Immature natural killer cell (primary cell): Measurements from ENCODE around the gene TCF4. TPM values are rescaled to one million over a fixed set of nuclear protein-coding genes. Genes with fewer than 3 reads are reported as not detected.
A peak's percentile ranks its signal among the peaks of the same experiment; 100 is the strongest.

ENCODE experiments used
- DNase-seq, 3 donors: peaks; one replicate each; pipeline ENCODE4 v3.0.0; 2022; ENCODE audit warnings: mixed read lengths in 1 of 3
- H3K27ac Mint-ChIP-seq, 6 donors: one replicate each; pipeline ENCODE4 v1.8.0; 2020; ENCODE audit warnings: mixed read lengths in 6 of 6, mild to moderate bottlenecking in 5 of 6, inconsistent platforms in 4 of 6, moderate library complexity in 3 of 6
- H3K27me3 Mint-ChIP-seq, 3 donors: one replicate each; pipeline ENCODE4 v1.8.0; 2020 to 2021; ENCODE audit warnings: low read depth in 3 of 3, mild to moderate bottlenecking in 3 of 3, mixed read lengths in 3 of 3, moderate library complexity in 3 of 3, inconsistent platforms in 1 of 3
- H3K36me3 Mint-ChIP-seq, 3 donors: one replicate each; pipeline ENCODE4 v1.8.0; 2020; ENCODE audit warnings: mixed read lengths in 3 of 3, inconsistent platforms in 2 of 3, mild to moderate bottlenecking in 2 of 3
- H3K4me1 Mint-ChIP-seq, 2 donors: one replicate each; pipeline ENCODE4 v1.8.0; 2020; ENCODE audit warnings: inconsistent platforms in 2 of 2, mild to moderate bottlenecking in 2 of 2, mixed read lengths in 2 of 2, moderate library complexity in 1 of 2
- H3K4me3 Mint-ChIP-seq, 5 donors: one replicate each; pipeline ENCODE4 v1.8.0; 2020; ENCODE audit warnings: mild to moderate bottlenecking in 5 of 5, mixed read lengths in 5 of 5, inconsistent platforms in 3 of 5, moderate library complexity in 3 of 5
- H3K9me3 Mint-ChIP-seq, 6 donors: one replicate each; pipeline ENCODE4 v1.8.0; 2020; ENCODE audit warnings: mild to moderate bottlenecking in 6 of 6, mixed read lengths in 6 of 6, inconsistent platforms in 4 of 6, moderate library complexity in 3 of 6
- polyA plus RNA-seq, 3 donors: library from polyadenylated mRNA; unstranded; fragments of 300-500 nt; fragmentation: Illumina TruSeq; gene quantifications; one replicate each; pipeline ENCODE4 v1.2.3, GENCODE V29; 2021

Gene TCF4
- polyA plus RNA-seq, 3 donors from 2014 or later: 7.7 to 28.0 (median 17.6) TPM

DNA sequence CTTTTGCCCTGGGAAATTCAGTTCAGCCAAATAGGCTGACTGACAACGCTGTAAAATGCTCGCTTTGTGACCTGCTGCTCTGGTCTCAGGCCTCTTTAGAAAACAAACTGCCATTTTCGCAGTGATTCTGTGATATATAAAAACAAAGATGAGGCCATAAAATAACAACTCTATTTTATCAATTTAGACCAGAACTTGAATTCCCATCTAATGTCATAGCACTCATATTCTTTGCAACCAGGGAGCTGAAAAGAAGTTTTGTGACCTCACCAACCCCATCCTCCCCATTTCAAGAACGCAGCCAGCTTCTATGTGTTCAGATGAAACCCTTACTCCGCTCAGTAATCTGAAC lies 40.3 kb downstream of the TCF4 start:
- peaks cover 0 to 6% (median 3%) of the 10 kb centered on the region in 3 donors for H3K36me3 Mint-ChIP-seq
- peaks cover 0 to 3% (median 1%) of the 10 kb centered on the region in 3 donors for H3K27me3 Mint-ChIP-seq
- peaks cover 0 to 1% (median 0%) of the 10 kb centered on the region in 6 donors for H3K9me3 Mint-ChIP-seq
- H3K4me3 Mint-ChIP-seq: no peak overlapping the region
- DNase-seq: no peak
- no peak overlapping the region for H3K27ac Mint-ChIP-seq
- H3K4me1 Mint-ChIP-seq: no peaks in the 10 kb centered on the region

DNA sequence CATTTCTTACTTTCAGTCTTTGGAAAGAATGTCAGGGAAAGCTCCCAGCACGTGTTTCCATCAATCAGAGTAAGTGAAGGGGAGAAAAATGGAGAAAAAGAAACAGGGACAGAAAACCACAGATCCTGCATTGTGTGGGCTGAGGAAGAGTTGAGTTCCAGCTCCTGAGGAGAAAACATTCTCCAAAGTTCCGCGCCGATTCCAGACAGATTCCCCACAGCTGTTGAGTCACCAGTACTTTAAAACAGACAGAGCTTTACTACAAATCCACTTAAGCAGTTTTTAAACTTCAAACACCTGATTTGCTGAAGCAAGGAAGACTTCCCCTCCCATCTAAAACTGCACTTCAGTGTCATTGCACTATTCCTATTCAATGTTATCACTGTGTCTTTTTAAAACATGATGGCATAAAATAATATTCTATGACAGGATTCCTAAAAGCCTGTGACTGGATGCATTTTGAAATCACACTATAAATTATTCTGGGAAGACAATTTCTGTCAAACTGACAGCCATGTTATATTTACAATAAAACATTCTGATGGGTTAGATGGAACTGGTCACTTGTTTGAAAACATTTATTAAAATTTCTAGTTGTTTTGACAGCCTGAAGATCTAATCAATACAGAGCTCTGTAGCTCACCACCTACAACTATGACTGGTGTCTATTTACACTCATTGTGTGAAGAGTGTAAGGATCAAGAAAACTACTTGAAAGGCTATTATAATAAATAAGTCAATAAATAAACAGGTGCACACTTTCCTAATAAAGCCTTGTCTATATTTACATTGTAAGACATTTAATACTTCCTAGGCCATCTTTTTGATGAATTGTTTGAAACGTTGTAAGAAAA lies 40.9 kb downstream of the TCF4 start:
- H3K9me3 Mint-ChIP-seq: peaks cover 0 to 1% (median 0%) of the 10 kb centered on the region in 6 donors
- peaks cover 0 to 6% (median 2%) of the 10 kb centered on the region in 3 donors for H3K36me3 Mint-ChIP-seq
- no peak overlapping the region for H3K27ac Mint-ChIP-seq
- peaks cover 0 to 2% (median 1%) of the 10 kb centered on the region in 3 donors for H3K27me3 Mint-ChIP-seq
- DNase-seq: no peak
- H3K4me1 Mint-ChIP-seq: no peaks in the 10 kb centered on the region
- H3K4me3 Mint-ChIP-seq: no peak overlapping the region

DNA sequence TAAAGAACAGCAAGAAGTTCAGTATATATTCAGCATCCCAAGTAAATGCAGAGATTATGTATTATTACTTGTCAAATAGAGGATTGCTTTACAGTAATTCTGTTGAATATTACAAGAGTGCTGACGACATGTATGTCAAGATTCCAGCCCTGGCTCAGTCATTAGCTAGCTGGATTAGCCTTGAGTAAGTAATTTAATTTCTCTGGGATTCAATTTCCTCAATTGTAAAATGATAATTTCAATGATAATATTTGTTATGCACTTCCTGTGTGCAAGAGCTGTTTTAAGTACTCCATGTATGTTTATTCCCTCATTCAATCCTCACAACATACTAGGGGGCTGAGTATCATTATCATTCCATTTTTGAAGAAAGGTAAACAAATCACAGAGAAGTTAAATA lies 44.0 kb downstream of the TCF4 start:
- no peaks in the 10 kb centered on the region for H3K9me3 Mint-ChIP-seq
- H3K36me3 Mint-ChIP-seq: no peaks in the 10 kb centered on the region
- no peak overlapping the region for H3K27ac Mint-ChIP-seq
- peaks cover 0 to 2% (median 1%) of the 10 kb centered on the region in 3 donors for H3K27me3 Mint-ChIP-seq
- DNase-seq: no peak
- no peak overlapping the region for H3K4me3 Mint-ChIP-seq
- H3K4me1 Mint-ChIP-seq: no peaks in the 10 kb centered on the region

DNA sequence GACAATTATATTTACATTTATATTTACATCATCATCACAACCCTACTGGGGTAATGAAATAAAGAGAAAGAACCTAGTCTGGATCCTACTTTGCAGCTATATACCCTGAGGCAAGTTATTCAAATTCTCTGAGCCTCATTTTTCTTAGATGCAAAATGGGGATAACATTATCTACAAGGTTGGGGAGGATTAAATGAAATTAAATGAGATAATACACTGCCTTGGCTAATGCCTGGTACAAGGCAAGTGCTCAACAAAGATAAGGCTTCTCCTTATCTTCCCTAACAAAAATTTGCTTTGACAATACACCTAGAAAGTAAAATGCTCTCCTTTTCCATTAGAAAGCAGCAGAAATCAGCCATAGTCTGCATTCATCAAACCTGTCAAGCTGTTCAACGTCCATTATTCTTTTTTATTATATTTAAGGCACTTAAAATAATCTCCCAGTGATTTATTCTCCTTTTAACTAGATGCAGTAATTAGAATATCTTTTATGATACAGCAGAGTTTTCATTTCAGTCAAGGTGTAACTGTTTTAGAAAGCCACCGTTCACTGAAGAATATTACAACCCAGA lies 44.8 kb downstream of the TCF4 start:
- Mint-ChIP-seq H3K4me3 (no peak overlapping the region), H3K4me1 (no peaks in the 10 kb centered on the region), H3K36me3 (no peaks in the 10 kb centered on the region), H3K27me3 (peaks cover 0 to 1% (median 0%) of the 10 kb centered on the region in 3 donors), H3K27ac (no peak overlapping the region), H3K9me3 (no peaks in the 10 kb centered on the region)
- no peak for DNase-seq

DNA sequence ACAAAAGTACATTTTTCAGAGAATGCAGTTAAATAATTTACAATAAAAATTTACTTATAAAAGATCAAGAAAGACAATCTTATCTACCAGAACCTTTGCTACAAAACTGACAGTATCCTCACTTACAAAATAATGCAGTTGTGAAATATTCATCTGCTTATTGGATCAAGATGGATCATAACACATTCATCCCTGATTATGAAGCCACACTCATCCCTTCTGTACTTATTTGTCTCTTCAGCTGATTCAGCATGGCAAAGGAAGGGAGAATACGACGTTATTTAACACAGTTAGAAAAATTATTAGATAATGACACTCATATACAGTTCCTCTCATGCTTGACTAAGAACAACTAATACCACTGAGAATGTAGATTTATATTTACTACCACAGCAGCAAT lies 46.4 kb downstream of the TCF4 start:
- no peaks in the 10 kb centered on the region for H3K36me3 Mint-ChIP-seq
- no peaks in the 10 kb centered on the region for H3K9me3 Mint-ChIP-seq
- H3K27me3 Mint-ChIP-seq: peaks cover 0 to 1% (median 0%) of the 10 kb centered on the region in 3 donors
- DNase-seq: no peak
- no peak overlapping the region for H3K4me3 Mint-ChIP-seq
- no peak overlapping the region for H3K27ac Mint-ChIP-seq
- no peaks in the 10 kb centered on the region for H3K4me1 Mint-ChIP-seq

DNA sequence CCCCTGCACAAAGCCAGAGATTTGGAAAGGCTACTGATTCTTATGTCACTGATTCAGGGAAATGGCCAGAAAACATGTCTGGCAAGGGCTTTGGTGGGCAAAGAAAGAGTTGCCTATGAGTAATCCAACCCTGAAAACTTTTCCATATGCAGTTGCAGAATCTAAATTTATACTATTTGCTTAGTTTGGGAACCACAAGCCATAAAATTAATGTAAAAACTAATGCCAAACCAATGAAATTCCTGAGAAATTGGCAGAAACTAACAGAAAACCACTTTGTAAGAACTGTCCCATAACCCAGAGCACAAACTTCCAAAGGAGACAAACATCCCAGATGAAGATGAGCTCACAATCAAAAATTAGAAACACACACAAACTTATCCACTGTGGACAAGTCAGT lies 48.8 kb downstream of the TCF4 start:
- peaks cover 0 to 2% (median 0%) of the 10 kb centered on the region in 3 donors for H3K27me3 Mint-ChIP-seq
- no peak overlapping the region for H3K27ac Mint-ChIP-seq
- peaks cover 0 to 7% of the 10 kb centered on the region in 2 donors for H3K4me1 Mint-ChIP-seq
- DNase-seq: no peak
- H3K36me3 Mint-ChIP-seq: no peaks in the 10 kb centered on the region
- H3K4me3 Mint-ChIP-seq: no peak overlapping the region
- H3K9me3 Mint-ChIP-seq: no peaks in the 10 kb centered on the region

DNA sequence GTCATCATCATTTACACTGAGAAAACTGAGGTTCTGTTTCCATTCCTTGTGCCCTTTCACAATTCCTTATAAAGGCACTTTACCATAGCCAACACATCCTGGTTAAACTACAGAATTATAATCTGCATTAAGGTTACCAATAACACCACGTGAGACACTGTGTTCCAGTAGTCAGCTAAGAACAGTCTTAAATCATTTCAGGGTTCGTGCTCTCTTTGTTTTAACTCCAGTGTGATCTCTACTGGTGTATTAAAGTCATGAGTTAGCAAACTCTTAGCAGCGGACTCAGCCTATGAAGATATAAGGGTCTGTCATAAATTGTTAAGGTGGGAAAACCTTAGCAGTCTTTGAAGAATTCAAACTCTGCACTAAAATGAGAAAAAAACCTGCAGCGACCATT lies 53.0 kb downstream of the TCF4 start:
- no peak overlapping the region for H3K4me3 Mint-ChIP-seq
- peaks cover 0 to 8% of the 10 kb centered on the region in 2 donors for H3K4me1 Mint-ChIP-seq
- no peak overlapping the region for H3K27ac Mint-ChIP-seq
- H3K27me3 Mint-ChIP-seq: peaks cover 0 to 2% (median 0%) of the 10 kb centered on the region in 3 donors
- no peaks in the 10 kb centered on the region for H3K9me3 Mint-ChIP-seq
- no peak for DNase-seq
- H3K36me3 Mint-ChIP-seq: no peaks in the 10 kb centered on the region

DNA sequence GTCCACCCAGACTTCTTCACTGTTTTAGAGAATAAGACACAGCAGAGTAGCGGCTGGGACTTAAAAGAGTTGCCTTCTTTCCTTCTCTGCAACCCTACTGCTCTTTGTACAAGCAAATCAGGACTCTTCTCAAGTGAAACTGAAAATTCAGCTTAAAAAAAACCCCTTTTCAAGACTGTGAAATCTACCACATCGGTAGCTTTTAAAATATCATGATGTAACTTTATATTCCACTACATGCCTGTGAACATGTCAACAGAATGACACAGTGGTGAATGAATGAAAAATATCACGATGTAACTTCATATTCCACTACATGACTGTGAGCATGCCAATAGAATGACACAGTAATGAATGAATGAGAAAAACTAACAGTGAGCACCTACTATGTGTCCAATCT lies 53.4 kb downstream of the TCF4 start:
- peaks cover 0 to 8% of the 10 kb centered on the region in 2 donors for H3K4me1 Mint-ChIP-seq
- no peak overlapping the region for H3K27ac Mint-ChIP-seq
- no peak for DNase-seq
- no peaks in the 10 kb centered on the region for H3K9me3 Mint-ChIP-seq
- H3K4me3 Mint-ChIP-seq: no peak overlapping the region
- H3K36me3 Mint-ChIP-seq: no peaks in the 10 kb centered on the region
- H3K27me3 Mint-ChIP-seq: peaks cover 0 to 2% (median 0%) of the 10 kb centered on the region in 3 donors

DNA sequence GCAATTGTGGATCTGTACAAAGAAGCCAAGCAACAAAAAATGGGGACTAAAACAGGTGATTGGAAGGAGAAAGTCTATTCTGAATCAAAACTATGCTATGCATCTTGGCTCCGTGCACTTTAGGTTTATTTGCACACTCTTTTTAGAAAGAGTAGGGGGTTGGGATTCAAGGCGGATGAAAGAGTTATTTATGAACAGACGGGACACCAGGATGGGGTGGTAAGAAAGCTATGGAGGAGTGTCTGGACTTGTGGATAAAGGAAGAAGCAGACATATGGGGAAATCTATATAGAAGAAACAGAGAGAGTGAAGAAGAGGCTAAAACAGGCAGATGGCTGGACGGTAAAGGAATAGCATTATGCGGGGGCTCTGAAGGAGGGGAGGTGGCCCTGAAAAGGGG lies 57.8 kb downstream of the TCF4 start:
- no peaks in the 10 kb centered on the region for H3K9me3 Mint-ChIP-seq
- H3K36me3 Mint-ChIP-seq: no peaks in the 10 kb centered on the region
- no peak overlapping the region for H3K27ac Mint-ChIP-seq
- H3K27me3 Mint-ChIP-seq: peaks cover 0 to 2% (median 0%) of the 10 kb centered on the region in 3 donors
- H3K4me3 Mint-ChIP-seq: no peak overlapping the region
- no peak for DNase-seq
- H3K4me1 Mint-ChIP-seq: peaks cover 0 to 8% of the 10 kb centered on the region in 2 donors

DNA sequence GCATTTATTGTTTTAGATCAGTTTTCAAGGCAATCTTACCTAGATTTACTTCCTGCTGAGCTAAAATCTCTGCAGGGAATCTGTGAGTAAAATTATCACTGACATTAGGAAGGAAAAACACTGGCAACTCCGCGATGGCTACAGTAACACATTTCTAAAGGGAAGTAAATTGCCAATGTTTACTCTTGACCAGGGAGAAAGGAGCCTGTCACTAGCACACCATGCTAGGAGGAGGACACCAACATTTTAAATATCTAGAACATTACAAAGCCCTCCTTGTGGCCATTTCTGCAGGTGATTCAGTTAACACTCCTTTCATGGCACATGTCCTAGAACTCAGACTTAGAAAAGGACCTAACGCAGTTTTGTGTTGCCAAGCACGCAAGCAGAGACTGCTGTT lies 58.4 kb downstream of the TCF4 start:
- Mint-ChIP-seq H3K27ac (no peak overlapping the region), H3K27me3 (no peaks in the 10 kb centered on the region), H3K4me3 (no peak overlapping the region), H3K36me3 (no peaks in the 10 kb centered on the region), H3K9me3 (no peaks in the 10 kb centered on the region), H3K4me1 (peaks cover 0 to 4% of the 10 kb centered on the region in 2 donors)
- DNase-seq: no peak

DNA sequence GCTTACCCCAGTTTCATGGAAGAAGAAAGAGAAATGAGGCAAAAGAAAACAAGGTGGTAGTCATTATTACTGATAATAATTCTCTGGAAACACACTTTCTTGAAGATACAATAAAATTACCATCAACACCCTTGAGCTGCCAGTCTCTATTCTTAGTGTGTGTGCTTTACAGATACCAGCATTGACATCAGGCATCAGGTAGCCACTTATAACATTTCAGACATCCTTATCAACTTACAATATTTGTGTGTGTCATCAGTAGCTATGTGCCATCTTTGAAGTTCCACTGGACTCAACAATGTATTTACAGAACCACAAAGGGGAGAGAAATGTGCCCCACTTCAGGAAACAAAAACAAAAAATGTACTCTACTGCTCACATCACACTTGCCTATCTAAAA lies 62.1 kb downstream of the TCF4 start:
- Mint-ChIP-seq H3K9me3 (no peaks in the 10 kb centered on the region), H3K27me3 (no peaks in the 10 kb centered on the region), H3K27ac (no peak overlapping the region), H3K4me3 (no peak overlapping the region), H3K4me1 (no peaks in the 10 kb centered on the region), H3K36me3 (no peaks in the 10 kb centered on the region)
- no peak for DNase-seq

DNA sequence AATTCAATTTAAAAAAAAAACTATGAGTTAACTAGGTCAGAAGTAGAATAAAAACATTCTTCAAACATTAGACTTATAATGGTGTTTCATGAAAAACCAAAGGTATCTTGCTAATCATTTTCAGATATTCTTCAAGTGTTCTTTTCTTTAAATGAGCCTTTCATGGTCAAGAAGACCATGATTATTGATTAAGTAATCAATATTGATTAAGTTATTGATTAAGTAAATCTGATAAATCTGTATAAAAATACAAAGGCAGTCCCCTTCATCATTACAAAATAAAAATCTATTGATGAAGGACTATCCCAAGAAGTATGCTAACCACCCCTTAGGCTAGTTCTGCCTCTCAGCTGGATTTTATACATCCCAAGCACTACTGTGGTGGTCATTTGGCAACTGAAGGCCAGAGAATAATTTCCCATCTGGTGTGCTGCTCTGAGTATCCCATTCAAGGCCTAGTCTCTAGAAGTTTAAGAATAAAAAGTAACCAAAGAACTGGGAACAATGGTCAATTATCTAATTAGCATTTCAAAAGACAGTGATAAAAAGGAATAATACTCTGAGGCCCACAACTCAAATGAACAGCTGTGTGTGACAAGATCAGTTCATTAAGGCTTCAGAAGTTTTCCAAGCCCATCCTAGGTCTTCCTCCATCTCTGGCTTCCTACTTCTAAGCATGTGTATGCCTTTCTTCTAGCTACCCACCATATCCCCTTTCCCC lies 63.5 kb downstream of the TCF4 start:
- Mint-ChIP-seq H3K4me1 (no peaks in the 10 kb centered on the region), H3K4me3 (no peak overlapping the region), H3K36me3 (no peaks in the 10 kb centered on the region), H3K27me3 (no peaks in the 10 kb centered on the region), H3K9me3 (no peaks in the 10 kb centered on the region), H3K27ac (no peak overlapping the region)
- DNase-seq: no peak

DNA sequence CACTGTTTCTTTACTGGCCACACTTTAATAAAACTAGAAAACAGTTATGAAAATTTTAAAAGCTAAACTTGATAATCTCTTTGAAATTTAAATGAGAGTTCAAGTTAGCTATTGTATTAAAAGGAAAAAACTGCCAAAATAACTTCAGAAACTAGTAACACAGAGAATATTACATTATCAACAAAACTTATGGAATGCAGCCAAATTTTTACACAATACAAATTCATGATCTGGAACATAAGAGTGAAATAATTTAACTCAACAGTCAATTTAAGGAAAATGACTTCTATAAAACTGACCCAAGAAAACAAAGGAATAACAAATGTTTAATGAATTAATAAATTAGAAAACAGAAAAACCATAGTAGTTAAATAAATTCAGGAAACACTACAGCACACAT lies 65.0 kb downstream of the TCF4 start:
- Mint-ChIP-seq H3K4me3 (no peak overlapping the region), H3K27me3 (peaks cover 0 to 2% (median 0%) of the 10 kb centered on the region in 3 donors), H3K4me1 (no peaks in the 10 kb centered on the region), H3K9me3 (no peaks in the 10 kb centered on the region), H3K27ac (no peak overlapping the region), H3K36me3 (no peaks in the 10 kb centered on the region)
- no peak for DNase-seq

DNA sequence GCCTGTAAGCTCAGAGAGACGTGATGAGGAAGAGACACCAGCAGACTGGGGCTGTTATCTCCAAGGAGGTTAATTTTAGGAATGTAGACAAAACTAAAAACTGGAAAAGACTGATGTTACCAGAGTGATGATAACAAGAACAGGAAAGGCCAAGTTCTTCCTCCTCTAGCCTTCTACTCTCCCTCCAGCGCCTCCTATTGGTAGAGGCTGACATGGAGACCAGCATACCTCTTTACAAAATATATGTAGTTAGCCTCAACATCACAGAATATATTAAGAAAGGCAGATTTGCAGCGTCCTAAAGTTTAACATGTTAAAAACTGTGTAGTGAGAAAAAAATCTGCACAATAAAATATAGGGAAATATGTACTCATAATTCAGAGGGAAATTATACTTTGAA lies 66.0 kb downstream of the TCF4 start:
- Mint-ChIP-seq H3K27me3 (peaks cover 0 to 2% (median 0%) of the 10 kb centered on the region in 3 donors), H3K4me3 (no peak overlapping the region), H3K36me3 (no peaks in the 10 kb centered on the region), H3K4me1 (no peaks in the 10 kb centered on the region), H3K9me3 (no peaks in the 10 kb centered on the region), H3K27ac (no peak overlapping the region)
- DNase-seq: peak; percentile 9 to 21 (median 17)
